IMR-90 (cell line): Measurements from ENCODE around the gene FOXN3.

Experiments
- CEBPB ChIP-seq: IDR thresholded peaks from 2 replicates; pipeline ENCODE4 v1.6.1; 2012; ENCODE audit warnings: low read depth, low read length, improper control_type of control experiment
- ELK1 ChIP-seq: fragments of 150-350 bp; IDR thresholded peaks from 2 replicates; pipeline ENCODE4 v1.6.1; 2016; ENCODE audit warnings: low read depth, mild to moderate bottlenecking, low read length, moderate library complexity, borderline replicate concordance
- FOS ChIP-seq: fragments of 150-350 bp; IDR thresholded peaks from 2 replicates; pipeline ENCODE4 v1.6.1; 2016; ENCODE audit warnings: low read depth, low read length
- MAFK ChIP-seq: IDR thresholded peaks from 2 replicates; pipeline ENCODE4 v1.6.1; 2012; ENCODE audit warnings: low read depth, low read length, improper control_type of control experiment
- MXI1 ChIP-seq: IDR thresholded peaks from 2 replicates; pipeline ENCODE4 v1.6.1; 2012; ENCODE audit warnings: low read depth, mild to moderate bottlenecking, low read length, moderate library complexity, borderline replicate concordance
- NFE2L2 ChIP-seq: fragments of 150-350 bp; IDR thresholded peaks from 2 replicates; pipeline ENCODE4 v1.6.1; 2016; ENCODE audit warnings: low read depth, mild to moderate bottlenecking, low read length
- POLR2A ChIP-seq: IDR thresholded peaks from 2 replicates; pipeline ENCODE4 v1.6.1; 2012; ENCODE audit warnings: mild to moderate bottlenecking, low read depth, low read length
- RAD21 ChIP-seq: IDR thresholded peaks from 2 replicates; pipeline ENCODE4 v1.6.1; 2012; ENCODE audit warnings: low read length, improper control_type of control experiment
- RFX5 ChIP-seq: IDR thresholded peaks from 2 replicates; pipeline ENCODE4 v1.8.0; 2012; ENCODE audit warnings: low read depth, mild to moderate bottlenecking, low read length, moderate library complexity
- SMC3 ChIP-seq: fragments of 150-350 bp; IDR thresholded peaks from 2 replicates; pipeline ENCODE4 v1.6.1; 2016; ENCODE audit warnings: low read depth, mild to moderate bottlenecking, antibody characterized with exemption, low read length, moderate library complexity
- TF ChIP-seq, protein P1 (sequence below): conservative IDR thresholded peaks from 2 replicates; pipeline ENCODE4 v1.5.1; 2012; ENCODE audit warnings: mild to moderate bottlenecking, low read depth, low read length, improper control_type of control experiment

- TF ChIP-seq CEBPB, result no peak
- no peak for TF ChIP-seq POLR2A
- TF ChIP-seq, protein P1, sequence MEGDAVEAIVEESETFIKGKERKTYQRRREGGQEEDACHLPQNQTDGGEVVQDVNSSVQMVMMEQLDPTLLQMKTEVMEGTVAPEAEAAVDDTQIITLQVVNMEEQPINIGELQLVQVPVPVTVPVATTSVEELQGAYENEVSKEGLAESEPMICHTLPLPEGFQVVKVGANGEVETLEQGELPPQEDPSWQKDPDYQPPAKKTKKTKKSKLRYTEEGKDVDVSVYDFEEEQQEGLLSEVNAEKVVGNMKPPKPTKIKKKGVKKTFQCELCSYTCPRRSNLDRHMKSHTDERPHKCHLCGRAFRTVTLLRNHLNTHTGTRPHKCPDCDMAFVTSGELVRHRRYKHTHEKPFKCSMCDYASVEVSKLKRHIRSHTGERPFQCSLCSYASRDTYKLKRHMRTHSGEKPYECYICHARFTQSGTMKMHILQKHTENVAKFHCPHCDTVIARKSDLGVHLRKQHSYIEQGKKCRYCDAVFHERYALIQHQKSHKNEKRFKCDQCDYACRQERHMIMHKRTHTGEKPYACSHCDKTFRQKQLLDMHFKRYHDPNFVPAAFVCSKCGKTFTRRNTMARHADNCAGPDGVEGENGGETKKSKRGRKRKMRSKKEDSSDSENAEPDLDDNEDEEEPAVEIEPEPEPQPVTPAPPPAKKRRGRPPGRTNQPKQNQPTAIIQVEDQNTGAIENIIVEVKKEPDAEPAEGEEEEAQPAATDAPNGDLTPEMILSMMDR, result no peak
- no peak for TF ChIP-seq NFE2L2
- no peak for TF ChIP-seq RAD21
- TF ChIP-seq ELK1, result no peak
- TF ChIP-seq MAFK, result no peak
- TF ChIP-seq FOS, result no peak
- no peak for TF ChIP-seq SMC3
- TF ChIP-seq RFX5, result no peak
- TF ChIP-seq MXI1, result no peak
These were observed 124.3 kb downstream of the FOXN3 start for GRCh38 chr14:89292579-89293313.
